GM21529 (cell line): ENCODE measurements around the gene LRMDA.

Experiments
- ATAC-seq: cut with Tn5 transposase; IDR thresholded peaks from one replicate; pipeline ENCODE4 v1.9.1; 2021; ENCODE audit not compliant: unreplicated experiment

The LRMDA gene

GRCh38 chr10:75568450-75569130 lies 137.2 kb downstream of the LRMDA start:
- ATAC-seq = no peak

GRCh38 chr10:75569506-75569905 lies 138.1 kb downstream of the LRMDA start:
- ATAC-seq = no peak

- no peak for ATAC-seq
Measured at GRCh38 chr10:75572478-75572877, 141.1 kb downstream of the LRMDA start.

- no peak for ATAC-seq
Measured at GRCh38 chr10:75575940-75576339, 144.5 kb downstream of the LRMDA start.

- no peak for ATAC-seq
Measured at GRCh38 chr10:75582102-75582501, 150.7 kb downstream of the LRMDA start.

- ATAC-seq = no peak
Measured at GRCh38 chr10:75585294-75585693, 153.9 kb downstream of the LRMDA start.

GRCh38 chr10:75586814-75587213 lies 155.4 kb downstream of the LRMDA start:
- no peak for ATAC-seq

GRCh38 chr10:75588031-75588430 lies 156.6 kb downstream of the LRMDA start:
- no peak for ATAC-seq

- no peak for ATAC-seq
Measured at GRCh38 chr10:75589895-75590654, 158.7 kb downstream of the LRMDA start.

GRCh38 chr10:75592151-75592787 lies 160.8 kb downstream of the LRMDA start:
- no peak for ATAC-seq

GRCh38 chr10:75592791-75593643 lies 161.6 kb downstream of the LRMDA start:
- no peak for ATAC-seq

- ATAC-seq = no peak
Measured at GRCh38 chr10:75593692-75594556, 162.5 kb downstream of the LRMDA start.

GRCh38 chr10:75596930-75597620 lies 165.7 kb downstream of the LRMDA start:
- no peak for ATAC-seq

GRCh38 chr10:75597773-75598440 lies 166.5 kb downstream of the LRMDA start:
- ATAC-seq = no peak

- no peak for ATAC-seq
Measured at GRCh38 chr10:75598998-75599397, 167.6 kb downstream of the LRMDA start.

GRCh38 chr10:75599875-75600648 lies 168.6 kb downstream of the LRMDA start:
- no peak for ATAC-seq

- ATAC-seq = no peak
Measured at GRCh38 chr10:75600833-75601232, 169.4 kb downstream of the LRMDA start.

- ATAC-seq = no peak
Measured at GRCh38 chr10:75602341-75602740, 170.9 kb downstream of the LRMDA start.
